ENCODE results near the gene EBF4. TPM values are rescaled to one million over a fixed set of nuclear protein-coding genes. Genes with fewer than 3 reads are reported as not detected.
A peak's percentile ranks its signal among the peaks of the same experiment; 100 is the strongest.

EBF4 gene
- total and polyA plus RNA-seq, 2 donors (not counting 1 experiment from before 2014, with no cell fraction given): 0.81 to 5.0 TPM

DNA sequence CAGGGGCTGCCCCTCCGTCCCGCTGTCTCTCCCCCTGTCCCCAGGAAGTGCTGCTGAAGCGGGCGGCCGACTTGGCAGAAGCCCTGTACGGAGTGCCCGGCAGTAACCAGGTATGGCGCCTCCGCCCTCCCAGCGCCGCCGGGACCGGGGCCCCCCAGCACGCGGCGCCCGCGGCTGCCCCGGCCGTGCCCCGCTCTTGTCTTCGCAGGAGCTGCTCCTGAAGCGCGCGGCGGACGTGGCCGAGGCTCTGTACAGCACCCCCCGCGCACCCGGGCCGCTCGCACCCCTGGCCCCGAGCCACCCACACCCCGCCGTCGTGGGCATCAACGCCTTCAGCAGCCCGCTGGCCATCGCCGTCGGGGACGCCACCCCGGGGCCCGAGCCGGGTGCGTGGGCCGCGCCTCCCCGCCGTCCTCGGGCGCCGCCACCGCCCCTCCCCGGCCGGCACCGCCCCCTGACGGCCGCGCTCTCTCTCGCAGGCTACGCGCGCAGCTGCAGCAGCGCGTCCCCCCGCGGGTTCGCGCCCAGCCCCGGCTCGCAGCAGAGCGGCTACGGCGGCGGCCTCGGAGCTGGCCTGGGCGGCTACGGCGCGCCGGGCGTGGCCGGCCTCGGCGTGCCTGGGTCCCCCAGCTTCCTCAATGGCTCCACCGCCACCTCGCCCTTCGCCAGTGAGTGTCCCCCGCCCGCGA lies 59.4 kb downstream of the EBF4 start:
- H2AFZ ChIP-seq (ENCODE audit: insufficient read depth, low read depth, low read length, poor library complexity, severe bottlenecking): peak overlapping the region; percentile 70
- CTCF ChIA-PET: interaction anchor here (0.6 to 2.0 kb wide), 8 partner anchors 8 to 544 kb away, joined by 3 to 7 read pairs (median 4); partner anchors contain the start of genes PCED1A and VPS16
- Mint-ChIP-seq H3K27me3 (peaks cover 58% of the 10 kb centered on the region), H3K9me3 (ENCODE audit: insufficient read depth) (no peaks in the 10 kb centered on the region), H3K4me1 (peaks cover 29% of the 10 kb centered on the region), H3K4me3 (no peak overlapping the region), H3K27ac (no peak overlapping the region)
- H3K9me3 ChIP-seq (ENCODE audit: control extremely low read depth in 1 of 3, control insufficient read depth in 2 of 3, insufficient read depth in 1 of 3, low read length in 2 of 3): peaks cover 0 to 27% (median 0%) of the 10 kb centered on the region in 3 donors
- peak; percentile 63 for DNase-seq
- intact Hi-C loops (cut with micrococcal nuclease): loop anchor here (5.0 kb wide), 1 partner anchor 545 kb away; no protein-coding TSS in a partner anchor
- peak overlapping the region; percentile 71 for H3K9ac ChIP-seq (ENCODE audit: low read length)
- WGBS (ENCODE audit: insufficient coverage): 2% methylated on average over 93 of the region's 93 CpGs
- no peaks in the 10 kb centered on the region for H3K36me3 ChIP-seq (replicated peaks in 1 of 2; ENCODE audit: control extremely low read depth in 1 of 2, control insufficient read depth in 1 of 2, extremely low read depth in 1 of 2, insufficient read depth in 2 of 2, low read length in 1 of 2)
- no peaks in the 10 kb centered on the region for H3K79me2 ChIP-seq (ENCODE audit: control insufficient read depth, insufficient read depth, low read length)
- H3K27me3 ChIP-seq (replicated peaks in 1 of 4; ENCODE audit: control extremely low read depth in 1 of 4, control insufficient read depth in 3 of 4, insufficient read depth in 4 of 4, low read length in 3 of 4): peaks cover 0 to 76% (median 45%) of the 10 kb centered on the region in 4 experiments
- POLR2A ChIA-PET: interaction anchor here (0.7 kb wide), 1 partner anchor 457 kb away, joined by 5 read pairs; no protein-coding TSS in a partner anchor
- H4K20me1 ChIP-seq (ENCODE audit: control insufficient read depth, insufficient read depth, low read length, poor library complexity, severe bottlenecking): no peaks in the 10 kb centered on the region
- peak; percentile 59 for ATAC-seq (ENCODE audit: low read depth)
- peaks cover 29 to 32% of the 10 kb centered on the region in 2 donors for H3K4me1 ChIP-seq (ENCODE audit: control insufficient read depth in 2 of 2, insufficient read depth in 2 of 2, low read length in 2 of 2)
- H3K27ac ChIP-seq (ENCODE audit: low read length in 2 of 2): no peak overlapping the region
- H3K4me2 ChIP-seq (replicated peaks; ENCODE audit: low read depth, low read length, poor library complexity, severe bottlenecking): peak overlapping the region; percentile 98
- H3K4me3 ChIP-seq (ENCODE audit: control extremely low read depth in 1 of 5, extremely low read depth in 1 of 5, insufficient read depth in 1 of 5, low read depth in 2 of 5, low read length in 4 of 5): peak overlapping the region in 4 of 5 experiments; percentile 36 to 66 (median 52)
- TF ChIP-seq, protein P1, sequence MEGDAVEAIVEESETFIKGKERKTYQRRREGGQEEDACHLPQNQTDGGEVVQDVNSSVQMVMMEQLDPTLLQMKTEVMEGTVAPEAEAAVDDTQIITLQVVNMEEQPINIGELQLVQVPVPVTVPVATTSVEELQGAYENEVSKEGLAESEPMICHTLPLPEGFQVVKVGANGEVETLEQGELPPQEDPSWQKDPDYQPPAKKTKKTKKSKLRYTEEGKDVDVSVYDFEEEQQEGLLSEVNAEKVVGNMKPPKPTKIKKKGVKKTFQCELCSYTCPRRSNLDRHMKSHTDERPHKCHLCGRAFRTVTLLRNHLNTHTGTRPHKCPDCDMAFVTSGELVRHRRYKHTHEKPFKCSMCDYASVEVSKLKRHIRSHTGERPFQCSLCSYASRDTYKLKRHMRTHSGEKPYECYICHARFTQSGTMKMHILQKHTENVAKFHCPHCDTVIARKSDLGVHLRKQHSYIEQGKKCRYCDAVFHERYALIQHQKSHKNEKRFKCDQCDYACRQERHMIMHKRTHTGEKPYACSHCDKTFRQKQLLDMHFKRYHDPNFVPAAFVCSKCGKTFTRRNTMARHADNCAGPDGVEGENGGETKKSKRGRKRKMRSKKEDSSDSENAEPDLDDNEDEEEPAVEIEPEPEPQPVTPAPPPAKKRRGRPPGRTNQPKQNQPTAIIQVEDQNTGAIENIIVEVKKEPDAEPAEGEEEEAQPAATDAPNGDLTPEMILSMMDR (IDR thresholded peaks at IDR 0.05): no peak
- TF ChIP-seq EZH2 (IDR thresholded peaks at IDR 0.05; ENCODE audit: borderline replicate concordance, insufficient read depth, low read depth, low read length, poor library complexity, severe bottlenecking): no peak
